Stimulated activated CD4-positive, alpha-beta T cell treated with anti-CD3 and anti-CD28 coated beads, Interleukin-15, amount 100 ng/mL, for 24 hours (primary cell): ENCODE results near the gene MAML3.
A peak's percentile ranks its signal among the peaks of the same experiment; 100 is the strongest.

Experiments used
- DNase-seq: peaks from one replicate; pipeline ENCODE4 v3.0.0-alpha.2; 2020

Gene MAML3

GRCh38 chr4:139736661-139737060 lies 417.3 kb downstream of the MAML3 start:
- DNase-seq = no peak

- peak; percentile 18 for DNase-seq
Measured at GRCh38 chr4:139736274-139736660, 417.7 kb downstream of the MAML3 start.

GRCh38 chr4:139735381-139736273 lies 418.4 kb downstream of the MAML3 start:
- peak; percentile 20 for DNase-seq

DNA sequence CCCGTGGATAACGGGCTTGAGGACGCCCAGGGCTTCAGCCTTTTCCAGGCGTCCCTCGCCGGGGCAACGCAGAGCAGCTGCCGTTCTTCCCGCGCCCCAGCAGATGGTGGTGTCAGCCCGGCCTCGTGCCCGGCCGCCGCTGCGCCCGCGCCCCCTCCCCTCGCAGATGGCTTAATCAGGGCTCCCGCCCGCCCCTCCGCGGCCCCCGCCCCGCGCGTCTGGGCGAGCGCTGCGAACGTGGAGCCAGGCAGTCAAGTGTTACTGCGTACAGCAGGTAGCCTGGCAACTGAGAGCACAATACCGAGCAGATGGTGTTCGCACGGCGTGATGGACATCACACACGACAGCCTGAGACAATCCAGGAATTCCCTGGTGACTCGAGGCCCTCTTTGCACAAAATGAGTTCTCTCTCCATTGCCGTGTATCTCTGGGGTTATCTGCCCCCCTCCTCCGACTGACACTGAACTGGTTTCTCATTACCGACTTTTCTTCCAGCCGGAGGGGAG lies 419.1 kb downstream of the MAML3 start:
- peak; percentile 78 for DNase-seq

DNA sequence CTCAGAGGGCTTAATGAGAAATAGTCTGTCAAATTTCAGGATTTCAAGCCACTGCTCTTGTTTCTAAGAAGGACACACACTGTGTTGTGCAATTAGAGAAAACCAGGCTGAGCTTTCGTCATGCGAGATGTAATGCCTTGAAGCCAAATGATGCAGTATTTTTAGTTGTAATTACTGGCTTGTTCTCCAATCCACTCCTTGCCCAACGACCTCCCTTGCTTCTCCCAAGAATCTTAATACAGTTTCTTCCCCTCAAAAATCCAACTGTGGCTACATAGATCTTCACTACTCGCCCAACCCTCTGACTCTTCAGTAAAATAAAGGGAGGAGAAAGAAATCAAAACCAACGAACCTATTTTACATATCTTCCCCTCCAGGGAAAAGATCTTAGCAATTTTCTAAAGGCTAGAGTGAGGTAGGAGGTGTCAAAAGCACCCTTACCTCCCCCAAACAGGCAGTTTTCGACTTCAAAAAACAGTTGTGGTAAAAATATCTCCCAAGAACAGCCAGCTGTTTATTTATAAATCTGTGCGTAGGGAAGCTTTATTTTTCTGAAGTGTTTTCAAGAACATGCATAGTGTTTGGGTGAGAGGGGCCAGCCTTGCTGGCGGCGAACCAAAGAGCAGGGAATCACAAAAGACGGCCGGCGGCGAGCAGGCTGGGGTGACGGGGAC lies 419.6 kb downstream of the MAML3 start:
- no peak for DNase-seq

- no peak for DNase-seq
Measured at GRCh38 chr4:139732991-139733570, 420.9 kb downstream of the MAML3 start.

DNA sequence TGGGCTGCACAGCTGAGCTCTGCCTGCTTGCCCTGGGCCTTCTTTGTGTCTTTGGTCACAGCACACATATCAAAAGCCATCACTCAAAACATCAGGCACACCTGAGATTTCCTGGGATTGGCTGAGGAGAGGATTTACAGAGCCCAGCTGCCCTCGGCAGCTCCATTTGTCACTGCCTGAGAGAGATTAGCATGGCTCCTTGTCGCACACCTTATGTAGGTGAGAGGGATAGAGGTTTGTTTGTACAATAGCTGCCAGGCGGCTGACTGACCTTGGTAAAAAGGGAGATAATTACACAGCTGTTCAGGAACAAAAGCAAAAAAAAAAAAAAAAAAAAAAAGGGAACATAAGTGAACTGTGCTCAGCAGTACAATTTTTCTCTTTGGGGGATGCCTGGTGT lies 425.1 kb downstream of the MAML3 start:
- no peak for DNase-seq

- no peak for DNase-seq
Measured at GRCh38 chr4:139728146-139728545, 425.8 kb downstream of the MAML3 start.

DNA sequence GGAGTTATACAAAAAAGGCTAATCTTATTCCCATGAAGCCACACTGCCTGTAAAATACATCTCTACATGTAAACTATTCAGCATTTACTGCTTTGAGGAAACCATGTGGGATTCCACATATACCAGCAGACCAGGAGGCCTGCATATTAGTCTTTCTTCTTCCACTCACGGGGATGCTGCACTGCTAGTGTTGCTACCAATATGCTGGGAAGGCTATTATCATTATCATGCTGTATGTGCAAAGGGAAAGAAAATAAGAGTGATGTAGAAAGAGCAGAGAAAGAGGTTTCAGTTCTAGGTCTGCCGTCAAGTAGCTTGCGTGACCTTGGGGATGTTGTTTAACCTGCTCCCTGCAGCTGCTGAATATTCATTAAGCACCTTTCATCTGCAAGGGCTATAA lies 427.4 kb downstream of the MAML3 start:
- DNase-seq = no peak

GRCh38 chr4:139725236-139725635 lies 428.7 kb downstream of the MAML3 start:
- no peak for DNase-seq

GRCh38 chr4:139721789-139722188 lies 432.2 kb downstream of the MAML3 start:
- DNase-seq = no peak

DNA sequence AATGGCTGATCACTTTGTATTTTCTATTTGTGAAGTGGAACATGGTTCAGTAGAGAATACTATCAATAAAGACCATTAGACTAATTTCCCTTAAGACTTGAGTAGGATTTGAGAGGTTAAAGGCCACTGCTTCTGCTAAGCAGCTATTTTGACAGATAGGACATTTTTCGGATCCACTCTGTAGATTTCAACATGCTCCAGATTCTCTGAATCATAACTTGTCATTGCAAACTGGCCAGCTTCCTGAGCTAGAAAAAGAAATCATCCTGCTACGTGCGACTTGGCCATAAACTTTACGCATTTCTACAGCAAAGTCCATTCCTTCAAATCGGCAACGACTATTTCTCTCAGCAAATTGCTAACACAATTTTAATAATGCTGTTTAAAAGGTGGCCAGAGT lies 433.2 kb downstream of the MAML3 start:
- DNase-seq = no peak

GRCh38 chr4:139719381-139720101 lies 434.4 kb downstream of the MAML3 start:
- no peak for DNase-seq

GRCh38 chr4:139718833-139719232 lies 435.2 kb downstream of the MAML3 start:
- no peak for DNase-seq

GRCh38 chr4:139718358-139718757 lies 435.6 kb downstream of the MAML3 start:
- DNase-seq = no peak

DNA sequence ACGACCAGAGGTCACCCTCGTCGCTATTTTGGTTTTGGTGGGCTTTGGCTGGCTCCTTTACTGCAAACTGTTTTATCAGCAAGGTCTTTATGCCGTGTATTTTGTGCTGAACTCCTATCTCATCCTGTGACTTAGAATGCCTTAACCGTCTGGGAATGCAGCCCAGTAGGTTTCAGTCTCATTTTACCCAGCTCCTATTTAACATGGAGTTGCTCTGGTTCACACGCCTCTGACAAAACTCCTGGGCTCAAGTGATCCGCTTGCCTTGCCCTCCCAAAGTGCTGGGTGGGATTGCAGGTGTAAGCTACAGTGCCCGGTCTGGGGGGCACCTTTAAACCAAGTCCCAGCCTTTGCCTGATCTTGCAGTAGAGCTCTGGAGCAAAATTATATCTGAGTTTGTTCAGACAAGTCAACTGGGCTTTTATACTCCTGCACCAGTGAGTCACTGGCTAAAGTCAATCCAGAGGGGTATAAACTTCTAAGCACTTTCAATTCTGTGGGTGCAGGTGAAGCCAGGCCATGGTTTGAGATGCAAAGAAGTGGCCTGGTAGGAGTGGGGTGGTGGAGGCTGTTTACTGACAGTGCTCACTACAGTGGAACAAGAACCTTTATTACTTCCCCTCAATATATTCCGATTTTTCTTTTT lies 438.1 kb downstream of the MAML3 start:
- DNase-seq = no peak

DNA sequence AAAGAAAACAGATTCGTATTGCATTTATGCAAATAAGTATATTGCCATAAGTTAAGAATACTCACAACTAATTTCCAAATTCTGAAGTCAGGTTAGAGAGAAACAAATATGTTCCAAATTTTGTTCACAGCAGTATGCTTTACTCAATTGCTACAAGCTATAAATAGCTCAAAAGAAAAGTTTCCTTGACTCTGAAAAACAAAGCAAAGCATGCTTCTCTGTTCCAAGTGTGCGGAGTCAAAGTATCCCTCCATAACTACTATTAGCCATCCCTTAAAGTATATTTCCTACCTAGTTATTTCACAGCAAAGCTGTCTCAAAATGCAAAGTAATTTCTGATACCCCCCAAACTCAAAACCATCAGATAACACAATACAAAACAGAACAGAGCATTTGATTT lies 441.1 kb downstream of the MAML3 start:
- no peak for DNase-seq

- no peak for DNase-seq
Measured at GRCh38 chr4:139711461-139711860, 442.5 kb downstream of the MAML3 start.

GRCh38 chr4:139710073-139710472 lies 443.9 kb downstream of the MAML3 start:
- no peak for DNase-seq

DNA sequence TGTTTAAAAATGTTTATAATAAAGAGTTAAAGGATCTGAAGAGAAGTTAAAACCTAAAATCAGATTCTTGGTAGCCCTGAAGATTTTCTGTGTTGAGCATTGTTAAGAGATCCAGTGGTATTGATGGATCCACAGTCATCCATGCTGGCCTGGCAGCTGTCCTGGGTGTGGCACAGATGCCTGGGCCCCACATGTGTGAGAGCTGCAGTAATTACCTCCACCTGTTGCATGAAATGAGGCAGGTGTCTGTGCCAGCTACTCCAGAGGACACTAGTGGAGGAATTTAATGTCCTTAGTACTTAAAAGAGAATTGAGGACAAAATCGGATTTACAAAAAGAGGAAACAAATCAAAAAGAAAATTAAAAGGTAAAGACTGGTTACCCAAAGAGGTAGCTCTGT lies 444.3 kb downstream of the MAML3 start:
- no peak for DNase-seq

DNA sequence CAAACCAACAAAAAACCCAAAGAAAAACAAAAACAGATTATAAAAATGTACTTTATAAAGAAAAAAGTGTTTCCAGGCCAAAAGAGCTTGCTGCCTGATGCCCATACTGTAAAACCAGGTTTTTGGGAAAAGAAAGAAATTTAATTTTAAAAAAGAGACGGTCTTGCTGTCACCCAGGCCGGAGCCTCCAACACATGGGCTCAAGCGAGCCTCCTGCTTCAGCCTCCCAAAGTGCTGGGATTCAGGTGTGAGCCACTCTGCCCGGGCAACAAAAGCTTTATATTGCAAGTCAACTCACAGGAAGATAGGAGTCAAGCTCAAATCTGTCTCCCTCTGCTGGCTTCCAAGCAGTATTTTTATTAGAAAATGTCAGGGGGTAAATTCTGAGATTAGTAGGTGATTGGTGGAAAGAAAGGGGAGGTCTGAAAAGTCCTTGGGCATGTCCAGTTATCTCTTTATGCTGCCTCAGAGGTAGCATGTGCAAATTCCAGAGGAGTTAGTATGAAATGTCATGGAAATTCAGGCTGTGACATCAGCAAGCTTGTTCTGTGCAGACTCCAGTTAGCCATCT lies 449.0 kb downstream of the MAML3 start:
- no peak for DNase-seq

- DNase-seq = no peak
Measured at GRCh38 chr4:139700568-139700967, 453.4 kb downstream of the MAML3 start.
